A549 (cell line): ENCODE data around the gene SLC22A17.

Experiments used
- CEBPB ChIP-seq, 2 experiments: fragments of >200 bp in 1 of 2; sonication (Bioruptor Twin) in 1 of 2; formaldehyde crosslinking in 1 of 2; IDR thresholded peaks; 2 replicates each; pipeline ENCODE4 v1.6.1; 2012 to 2016
- CHD2 ChIP-seq: fragments of 150-350 bp; IDR thresholded peaks from 2 replicates; pipeline ENCODE4 v1.6.1; 2014; ENCODE audit warnings: low read length; ENCODE audit not compliant: partially characterized antibody
- CTCF ChIP-seq: fragments of >200 bp; sonication (Bioruptor Twin); formaldehyde crosslinking; IDR thresholded peaks from 3 replicates; pipeline ENCODE4 v1.5.1; 2016
- ELK1 ChIP-seq: fragments of 150-350 bp; IDR thresholded peaks from 2 replicates; pipeline ENCODE4 v1.6.1; 2014; ENCODE audit warnings: low read depth, mild to moderate bottlenecking, low read length
- EP300 ChIP-seq, 2 experiments: fragments of >200 bp; sonication (Bioruptor Twin); formaldehyde crosslinking; IDR thresholded peaks; 2 replicates in 1 of 2; 3 replicates in 1 of 2; pipeline ENCODE4 v1.6.1; 2016 to 2017
- HOXA7 ChIP-seq: fragments of 250-450 bp; sonication (Bioruptor Pico); IDR thresholded peaks from 2 replicates; pipeline ENCODE4 v1.5.0; 2020; ENCODE audit warnings: mild to moderate bottlenecking, moderate library complexity
- MAFK ChIP-seq: fragments of 450-650 bp; IDR thresholded peaks from 2 replicates; pipeline ENCODE4 v1.6.1; 2014; ENCODE audit not compliant: partially characterized antibody
- MAX ChIP-seq: IDR thresholded peaks from 2 replicates; pipeline ENCODE4 v1.6.1; 2012
- POLR2A ChIP-seq: IDR thresholded peaks from 2 replicates; pipeline ENCODE4 v1.6.1; 2012; ENCODE audit warnings: mild to moderate bottlenecking, low read length
- RAD21 ChIP-seq, 2 experiments: fragments of >200 bp in 1 of 2; sonication (Bioruptor Twin) in 1 of 2; formaldehyde crosslinking in 1 of 2; IDR thresholded peaks in 1 of 2; conservative IDR thresholded peaks in 1 of 2; 2 replicates in 1 of 2; 3 replicates in 1 of 2; pipeline ENCODE4 v1.6.1; 2012 to 2018; ENCODE audit warnings: inconsistent platforms in 1 of 2
- RCOR1 ChIP-seq: fragments of 150-350 bp; IDR thresholded peaks from 2 replicates; pipeline ENCODE4 v1.6.1; 2014; ENCODE audit warnings: antibody characterized with exemption, low read length, low read depth
- REST ChIP-seq: fragments of 200-600 bp; sonication (generic); IDR thresholded peaks from 2 replicates; pipeline ENCODE4 v1.6.1; 2016; ENCODE audit warnings: antibody characterized with exemption, mild to moderate bottlenecking, moderate library complexity

GRCh38 chr14:23384364-23385080, 31.8 kb upstream of the SLC22A17 start:
- TF ChIP-seq CTCF (no peak), POLR2A (no peak), MAFK (no peak), EP300 (IDR thresholded peaks at IDR 0.05) (no peak), HOXA7 (CRISPR knock-in tag) (no peak), MAX (no peak), REST (no peak), CEBPB (IDR thresholded peaks at IDR 0.05) (no peak), CHD2 (no peak), ELK1 (no peak), RAD21 (conservative IDR thresholded peaks at IDR 0.05 in 1 of 2, IDR thresholded peaks at IDR 0.05 in 1 of 2) (no peak), RCOR1 (no peak)
